Measurements from ENCODE around the gene PRKAG1.

DNA sequence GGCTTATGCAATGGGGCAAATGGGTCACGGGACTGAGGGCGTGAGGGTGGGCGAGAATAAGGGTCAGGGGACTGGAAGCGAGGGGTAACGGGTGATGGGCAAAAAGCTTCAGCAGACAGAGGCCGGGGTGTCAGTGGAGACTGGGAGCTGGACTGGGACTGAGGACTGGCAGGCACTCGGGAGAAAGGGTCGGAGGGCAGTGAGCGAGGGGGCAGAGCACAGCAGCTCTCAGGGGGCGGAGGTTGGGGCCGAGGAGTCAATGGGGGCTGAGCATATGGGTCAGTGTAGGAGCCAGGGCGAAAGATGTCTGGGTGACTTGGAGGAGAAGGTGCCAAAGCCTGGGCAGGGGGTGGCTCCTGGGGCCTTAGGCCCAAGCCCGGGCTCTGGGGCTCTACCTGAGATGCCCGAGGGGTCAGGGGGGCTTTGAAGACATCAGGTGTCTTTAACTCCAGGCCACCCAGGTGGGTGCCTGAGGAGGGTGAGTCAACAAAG, 21.8 kb upstream of the PRKAG1 start:
- no peak for TF ChIP-seq CTCF (conservative IDR thresholded peaks at IDR 0.05; ENCODE audit: low read length)
- TF ChIP-seq EZH2phosphoT487 (IDR thresholded peaks at IDR 0.05; ENCODE audit: borderline replicate concordance, low read depth, low read length), result no peak

Measured in OCI-LY7 (cell line).